Daoy (cell line): ENCODE data around the gene MSGN1. TPM values are rescaled to one million over a fixed set of nuclear protein-coding genes. Genes with fewer than 3 reads are reported as not detected.

Experiments used
- DNase-seq: peaks from one replicate; pipeline ENCODE4 v3.0.0-alpha.2; 2015; ENCODE audit warnings: low read depth
- total RNA-seq: library from RNA; depleted of rRNA; stranded (reverse); fragments of >200 nt; shearing (Covaris generic); gene quantifications from 2 replicates; pipeline ENCODE4 v1.2.3, GENCODE V29; 2014; rRNA removed

Gene MSGN1, protein sequence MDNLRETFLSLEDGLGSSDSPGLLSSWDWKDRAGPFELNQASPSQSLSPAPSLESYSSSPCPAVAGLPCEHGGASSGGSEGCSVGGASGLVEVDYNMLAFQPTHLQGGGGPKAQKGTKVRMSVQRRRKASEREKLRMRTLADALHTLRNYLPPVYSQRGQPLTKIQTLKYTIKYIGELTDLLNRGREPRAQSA
- not detected in 2 replicates for total RNA-seq

DNA sequence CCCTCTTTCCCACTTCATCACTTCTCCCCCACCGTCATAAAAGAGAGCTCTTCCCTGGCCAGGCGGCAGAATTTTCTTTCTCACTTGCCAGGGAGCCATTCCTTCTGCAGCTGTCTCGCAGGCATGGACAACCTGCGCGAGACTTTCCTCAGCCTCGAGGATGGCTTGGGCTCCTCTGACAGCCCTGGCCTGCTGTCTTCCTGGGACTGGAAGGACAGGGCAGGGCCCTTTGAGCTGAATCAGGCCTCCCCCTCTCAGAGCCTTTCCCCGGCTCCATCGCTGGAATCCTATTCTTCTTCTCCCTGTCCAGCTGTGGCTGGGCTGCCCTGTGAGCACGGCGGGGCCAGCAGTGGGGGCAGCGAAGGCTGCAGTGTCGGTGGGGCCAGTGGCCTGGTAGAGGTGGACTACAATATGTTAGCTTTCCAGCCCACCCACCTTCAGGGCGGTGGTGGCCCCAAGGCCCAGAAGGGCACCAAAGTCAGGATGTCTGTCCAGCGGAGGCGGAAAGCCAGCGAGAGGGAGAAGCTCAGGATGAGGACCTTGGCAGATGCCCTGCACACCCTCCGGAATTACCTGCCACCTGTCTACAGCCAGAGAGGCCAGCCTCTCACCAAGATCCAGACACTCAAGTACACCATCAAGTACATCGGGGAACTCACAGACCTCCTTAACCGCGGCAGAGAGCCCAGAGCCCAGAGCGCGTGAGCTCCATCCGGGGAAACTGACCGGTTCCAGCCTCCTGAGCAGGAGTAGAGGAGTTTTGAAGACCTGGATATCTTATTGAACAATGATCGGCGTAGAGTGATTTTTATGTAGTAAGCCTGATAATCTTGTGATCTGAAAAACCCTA is at the start of gene MSGN1:
TSS of gene MSGN1 (plus strand) at position 65 of the 850 bp plus-strand sequence. CDS start at position 124, 59 bp downstream.
- no peak for DNase-seq

DNA sequence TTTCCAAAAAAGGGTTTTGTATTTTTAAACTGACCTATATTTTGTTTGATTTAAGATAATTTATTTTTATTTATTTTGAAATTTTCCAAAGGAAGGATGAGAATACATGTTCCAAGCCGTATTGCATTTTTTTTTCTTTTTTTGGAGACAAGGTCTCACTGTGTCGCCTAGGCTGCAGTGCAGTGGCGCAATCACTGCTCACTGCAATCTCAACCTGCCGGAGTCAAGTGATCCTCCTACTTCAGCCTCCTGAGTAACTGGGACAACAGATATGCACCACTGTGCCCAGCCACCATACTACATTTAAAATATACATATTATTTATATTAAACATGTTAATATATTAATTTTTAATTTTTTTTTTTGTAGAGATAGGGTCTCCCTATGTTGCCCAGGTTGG is 47.4 kb upstream of the MSGN1 start:
- DNase-seq: no peak

DNA sequence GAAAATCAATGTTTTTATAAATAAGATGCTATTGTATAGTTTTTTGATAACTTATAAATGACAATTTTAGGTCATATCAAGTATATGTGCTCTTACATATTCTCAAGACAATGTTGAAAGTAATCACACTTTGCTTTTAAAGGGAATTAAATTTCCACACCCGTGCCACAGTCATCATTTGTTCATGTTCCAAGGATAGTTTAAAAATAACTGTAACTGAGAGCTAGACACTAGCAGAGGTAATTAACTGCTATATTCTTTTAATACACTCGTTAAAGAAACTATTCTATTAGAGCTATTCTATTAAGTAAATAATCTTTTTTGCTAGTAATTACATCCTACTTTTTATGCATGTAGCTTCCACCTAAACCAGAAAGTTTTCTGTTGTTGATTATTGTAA is 44.3 kb upstream of the MSGN1 start:
- DNase-seq: no peak

DNA sequence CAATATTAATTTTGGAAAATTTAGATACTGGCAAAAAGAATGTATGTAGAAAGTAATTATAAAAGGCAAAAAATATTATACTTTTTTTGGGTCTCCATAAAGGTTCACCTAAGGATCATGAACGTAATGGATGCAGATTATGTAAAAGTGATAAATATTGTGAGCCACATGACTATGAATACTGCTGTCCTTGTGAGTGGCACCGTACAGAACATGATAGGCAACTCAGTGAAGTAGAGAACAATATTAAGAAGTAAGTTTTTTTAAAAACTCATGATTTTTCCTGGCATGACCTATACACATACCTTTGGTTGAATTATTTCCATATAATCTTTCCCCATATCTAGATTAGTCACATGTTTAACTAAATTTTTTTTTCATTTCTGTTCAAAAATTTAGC is 43.7 kb upstream of the MSGN1 start:
- DNase-seq: no peak

DNA sequence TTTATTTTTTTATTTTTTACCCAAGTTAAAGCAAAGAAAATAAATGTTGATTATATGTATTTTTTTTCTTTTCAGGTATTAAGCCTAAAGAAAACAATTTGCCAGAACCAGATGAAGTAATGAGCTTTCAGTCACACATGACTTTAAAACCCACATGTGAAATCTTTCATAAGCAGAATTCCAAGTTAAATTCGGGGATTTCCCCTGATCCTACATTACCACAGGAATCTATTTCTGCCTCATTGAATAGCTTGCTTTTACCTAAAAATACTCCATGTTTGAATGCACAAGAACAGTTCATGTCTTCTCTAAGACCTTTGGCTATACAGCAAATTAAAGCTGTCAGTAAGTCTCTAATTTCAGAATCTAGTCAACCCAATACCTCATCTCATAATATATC is 35.7 kb upstream of the MSGN1 start:
- no peak for DNase-seq

DNA sequence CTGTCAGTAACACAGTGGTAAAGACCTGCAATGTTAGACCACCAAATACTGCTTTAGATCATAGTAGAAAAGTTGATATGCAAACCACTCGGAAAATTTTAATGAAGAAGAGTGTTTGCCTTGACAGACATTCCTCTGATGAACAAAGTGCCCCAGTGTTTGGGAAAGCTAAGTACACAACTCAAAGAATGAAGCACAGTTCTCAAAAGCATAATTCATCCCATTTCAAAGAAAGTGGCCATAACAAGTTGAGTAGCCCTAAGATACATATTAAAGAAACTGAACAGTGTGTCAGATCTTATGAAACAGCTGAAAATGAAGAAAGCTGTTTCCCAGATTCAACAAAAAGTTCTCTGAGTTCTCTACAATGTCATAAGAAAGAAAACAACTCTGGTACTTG is 34.8 kb upstream of the MSGN1 start:
- DNase-seq: no peak

DNA sequence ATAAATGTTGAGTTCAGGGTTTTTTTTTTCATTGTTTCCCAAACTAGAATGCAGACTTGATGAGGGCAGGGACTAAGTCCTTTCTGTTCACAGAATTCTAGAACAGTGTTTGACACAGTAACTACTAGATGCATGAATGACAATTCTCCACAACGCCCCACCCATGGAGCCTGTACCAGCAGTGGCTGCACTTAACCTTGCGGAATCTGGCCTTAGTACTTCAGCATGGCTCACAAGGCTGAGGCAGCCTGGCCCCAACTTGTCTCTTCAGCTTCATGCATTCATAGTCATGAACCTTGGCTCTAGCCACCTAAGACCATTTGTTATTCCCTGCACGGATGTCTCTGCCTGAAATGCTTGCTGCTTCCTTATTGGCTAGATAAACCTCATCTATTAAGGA is 29.5 kb upstream of the MSGN1 start:
- DNase-seq: no peak

DNA sequence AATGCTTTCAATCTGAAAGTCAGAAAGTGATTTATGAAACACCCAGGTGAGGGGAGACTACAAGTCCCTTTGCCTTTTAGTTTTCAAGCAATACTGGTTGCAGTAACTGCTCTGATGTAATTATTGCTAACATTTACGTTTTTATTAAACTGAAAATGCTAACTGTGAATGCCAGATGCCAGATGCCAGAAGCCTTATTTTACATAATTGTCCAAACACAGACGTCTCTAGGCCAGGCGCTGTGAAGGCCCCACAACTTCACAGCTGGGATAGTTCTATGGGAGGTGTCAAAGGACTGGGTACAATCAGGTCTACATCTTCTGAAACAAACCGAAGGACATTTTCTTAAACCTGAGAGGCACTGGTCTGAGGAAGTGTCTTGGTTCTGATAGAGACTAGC is 27.5 kb upstream of the MSGN1 start:
- DNase-seq: no peak

DNA sequence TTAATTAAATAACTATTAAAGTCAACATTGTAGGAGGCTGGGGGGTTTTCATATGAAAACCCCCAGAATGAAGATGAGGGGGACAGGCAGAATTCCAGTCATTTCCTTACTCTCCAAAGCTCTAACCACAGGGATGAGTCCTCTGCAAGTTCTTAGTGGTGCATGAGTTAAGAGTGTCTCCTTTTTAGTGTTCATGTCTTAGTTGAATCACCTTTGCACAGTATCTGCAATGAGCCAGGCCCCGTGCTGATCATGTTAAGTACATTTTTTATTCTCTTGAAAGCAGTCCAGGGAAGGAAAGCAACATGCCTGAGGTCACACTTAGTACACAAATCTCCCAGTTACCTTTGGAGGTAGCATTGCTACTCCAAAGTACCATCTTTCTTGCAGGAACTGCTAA is 25.7 kb upstream of the MSGN1 start:
- no peak for DNase-seq

DNA sequence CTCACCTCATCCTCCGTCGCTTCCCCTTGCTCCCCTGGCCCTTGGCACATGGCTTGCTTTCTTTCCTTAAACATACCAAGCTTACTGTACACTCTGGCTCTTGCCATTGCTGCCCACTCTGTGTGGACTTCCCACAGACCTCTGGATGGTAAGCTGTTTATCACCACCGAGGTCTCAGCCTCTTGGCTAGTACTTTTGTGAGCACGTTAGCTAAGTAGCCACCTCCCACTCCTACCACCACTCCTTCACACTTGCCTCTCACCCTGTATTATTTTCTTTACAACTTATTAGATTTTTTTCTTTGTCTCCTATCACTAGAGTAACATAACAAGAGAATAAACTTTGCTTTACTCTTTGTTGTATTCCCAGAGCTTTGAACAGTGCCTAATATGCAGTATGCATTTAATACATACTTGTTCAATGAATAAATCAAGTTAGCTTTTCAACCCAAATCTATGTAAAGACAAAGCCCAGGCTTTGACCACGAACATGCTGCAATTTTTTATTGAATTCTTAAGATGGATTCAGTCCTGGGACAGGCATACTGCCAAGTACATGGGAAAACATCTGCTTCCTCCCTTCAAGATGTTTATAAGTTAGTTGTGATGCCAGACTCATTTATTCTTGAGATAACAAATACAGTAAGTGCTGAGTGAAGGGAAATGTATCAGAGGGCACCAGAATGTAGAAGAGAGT is 25.0 kb upstream of the MSGN1 start:
- no peak for DNase-seq

DNA sequence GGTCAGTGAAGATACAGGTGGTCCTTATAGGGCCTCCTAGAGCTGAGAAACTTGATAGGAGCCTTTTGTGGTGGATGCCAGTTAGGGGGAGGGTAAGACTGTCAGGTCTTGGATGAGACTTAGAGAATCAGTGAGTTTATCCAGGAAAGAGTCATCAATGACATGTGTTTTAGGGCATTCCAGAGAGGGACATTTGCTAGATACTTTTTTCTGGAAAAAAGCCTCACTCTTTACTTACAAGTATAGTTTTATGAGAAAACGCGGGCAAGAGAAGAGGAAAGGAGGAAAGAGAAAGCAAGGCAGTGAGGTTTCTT is 24.5 kb upstream of the MSGN1 start:
- DNase-seq: no peak

DNA sequence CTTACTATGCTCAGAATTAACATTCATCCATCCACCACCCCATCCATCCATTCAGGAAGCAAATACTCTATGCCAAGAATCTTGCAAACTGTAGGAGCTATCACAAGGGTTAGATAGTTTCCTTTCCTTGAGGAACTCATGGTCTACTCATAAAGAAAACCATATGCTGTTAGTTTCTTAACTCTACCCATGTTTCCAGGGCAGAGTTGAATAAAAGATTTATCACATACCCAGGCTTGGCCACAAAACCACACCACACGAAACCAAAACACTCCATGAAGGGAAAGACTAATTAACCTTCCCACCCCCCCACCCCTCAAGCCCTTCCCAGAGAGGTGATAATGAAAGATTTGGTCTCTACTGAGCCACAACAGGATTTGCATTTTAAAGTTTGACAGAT is 23.7 kb upstream of the MSGN1 start:
- DNase-seq: no peak

DNA sequence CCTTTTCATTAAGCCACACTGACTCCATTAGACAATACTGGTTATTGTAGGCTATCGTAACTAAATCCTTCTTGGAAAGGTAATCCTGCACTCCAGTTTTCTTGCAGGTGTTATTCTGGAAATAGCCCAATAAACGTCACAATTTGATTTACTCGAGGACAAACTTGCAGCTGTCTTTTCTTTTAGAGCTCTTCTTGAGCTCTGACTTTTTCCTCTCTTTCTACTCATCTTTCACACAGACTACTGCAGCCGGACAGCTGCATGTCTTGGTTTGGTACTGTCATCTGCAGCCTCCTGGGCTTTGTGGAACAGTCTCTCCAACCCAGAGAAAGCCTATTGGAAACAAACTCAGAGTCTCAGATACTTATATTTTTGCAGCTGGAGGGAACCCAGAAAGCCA is 23.0 kb upstream of the MSGN1 start:
- DNase-seq: no peak

DNA sequence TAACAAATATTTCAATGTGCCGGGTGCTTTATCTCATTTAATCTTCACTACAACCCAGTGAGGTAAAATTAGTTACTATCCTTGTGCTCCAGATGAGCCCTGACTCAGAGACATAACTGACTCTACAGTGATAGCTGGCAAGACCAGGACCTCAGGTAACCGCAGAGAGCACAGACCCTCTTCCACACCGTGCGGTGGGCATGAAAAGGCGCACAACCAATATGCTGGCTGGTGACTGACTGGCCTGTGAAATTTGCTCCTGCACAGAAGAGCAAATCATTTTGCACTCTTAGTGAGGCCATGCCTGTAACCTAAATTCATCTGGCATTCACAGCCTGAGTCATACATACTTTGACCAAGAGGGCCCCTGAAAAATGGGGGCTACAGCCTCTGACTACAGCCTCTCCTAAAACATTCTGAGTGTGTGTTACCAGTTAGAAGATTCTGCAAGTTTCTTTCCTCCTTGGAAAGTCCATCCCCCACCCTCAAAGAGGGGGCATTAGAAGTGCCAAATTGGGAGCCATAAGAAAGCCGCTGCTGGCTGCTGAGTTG is 22.4 kb upstream of the MSGN1 start:
- no peak for DNase-seq

DNA sequence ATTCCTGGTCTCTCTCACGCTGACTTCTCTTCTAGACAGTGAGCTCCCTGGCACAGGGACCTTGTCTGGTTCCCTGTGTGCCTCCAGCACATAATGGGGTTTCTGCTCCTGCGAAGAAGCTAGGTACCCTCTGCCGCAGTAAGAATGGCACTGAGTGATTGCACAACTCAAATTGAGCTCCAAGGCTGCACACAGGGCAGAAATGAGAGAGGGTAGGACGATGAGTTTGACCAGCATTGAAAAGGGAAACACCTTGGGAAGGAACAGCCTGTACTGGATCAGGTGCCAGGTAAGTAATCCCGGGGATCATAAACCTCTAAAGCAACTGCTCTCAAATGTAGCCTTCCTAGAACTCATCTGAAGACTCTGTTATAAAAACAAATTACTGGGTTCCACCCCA is 21.0 kb upstream of the MSGN1 start:
- no peak for DNase-seq

DNA sequence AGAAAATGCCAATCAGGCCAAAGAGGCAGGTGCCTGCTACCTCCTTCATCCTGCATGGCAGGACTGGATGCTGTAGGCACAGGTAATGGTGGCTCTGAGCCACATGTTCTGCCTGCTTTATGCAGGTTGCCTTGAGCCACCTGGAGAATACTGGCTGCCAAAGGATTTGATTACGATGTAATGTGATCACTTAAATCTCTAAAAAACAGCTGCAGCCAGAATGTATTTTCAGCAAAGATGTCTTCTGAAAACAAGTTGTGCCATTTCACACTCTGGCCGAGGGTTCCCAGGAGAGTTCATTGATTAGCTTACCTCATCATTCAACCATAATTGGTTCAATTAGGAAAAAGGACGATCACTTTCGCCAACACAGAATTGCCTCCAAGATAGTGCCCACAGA is 17.9 kb upstream of the MSGN1 start:
- no peak for DNase-seq

DNA sequence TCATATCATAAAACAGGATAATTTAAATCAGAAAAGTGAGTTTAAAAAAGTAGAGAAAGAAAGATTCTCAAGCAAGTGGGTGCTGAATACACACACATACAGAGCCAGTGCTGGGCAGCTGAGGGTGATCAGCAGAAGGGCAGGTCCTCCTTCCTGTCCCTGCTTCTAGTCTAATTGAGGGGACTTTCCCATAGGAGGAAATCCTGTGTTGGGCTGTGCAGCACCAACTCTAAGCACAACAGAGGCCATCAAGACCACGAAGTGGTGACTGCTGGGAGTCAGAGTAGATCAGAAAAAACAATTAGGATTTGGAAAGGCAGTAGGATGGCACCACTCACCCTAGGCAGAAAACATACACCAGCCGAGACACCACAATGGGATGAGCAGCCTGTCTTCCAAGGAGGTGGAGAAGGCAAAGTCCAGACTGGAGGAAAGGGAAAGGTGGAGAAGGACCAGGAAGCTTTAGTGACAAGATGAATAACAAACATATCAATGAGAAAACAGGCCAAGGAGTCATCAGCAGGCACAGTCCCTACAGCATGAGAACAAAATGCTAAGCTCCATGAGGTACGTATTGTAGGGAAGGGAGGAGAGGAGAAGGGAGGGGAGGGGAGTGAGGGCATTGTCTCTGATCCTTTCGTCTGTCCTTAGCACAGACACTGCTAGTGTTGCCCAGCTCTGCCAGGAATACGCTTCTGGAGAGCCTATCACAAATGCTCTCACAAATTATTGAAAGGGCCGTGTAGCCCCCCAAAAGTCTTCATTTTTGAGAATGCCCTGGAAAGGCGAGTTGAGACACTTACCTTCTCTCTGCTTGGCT is 16.7 kb upstream of the MSGN1 start:
- DNase-seq: no peak

DNA sequence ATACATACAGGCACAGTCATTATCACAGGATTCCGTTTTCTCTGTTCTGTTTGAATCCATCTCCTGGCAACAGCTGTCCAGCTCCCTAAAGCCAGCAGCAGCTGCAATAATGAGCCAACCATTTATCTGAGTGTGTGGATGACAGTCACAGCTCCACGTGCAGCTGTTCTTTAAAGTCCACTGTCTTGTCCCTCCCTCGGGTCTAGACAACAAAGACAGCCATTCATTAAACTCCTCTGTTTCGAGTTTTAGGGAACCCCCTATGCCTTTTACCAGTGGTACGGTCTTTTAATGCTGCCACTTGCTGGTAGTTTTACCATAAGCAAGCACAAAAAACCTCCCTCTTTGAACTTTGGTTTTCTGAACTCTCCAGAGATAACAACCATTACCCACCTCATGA is 16.0 kb upstream of the MSGN1 start:
- DNase-seq: no peak

DNA sequence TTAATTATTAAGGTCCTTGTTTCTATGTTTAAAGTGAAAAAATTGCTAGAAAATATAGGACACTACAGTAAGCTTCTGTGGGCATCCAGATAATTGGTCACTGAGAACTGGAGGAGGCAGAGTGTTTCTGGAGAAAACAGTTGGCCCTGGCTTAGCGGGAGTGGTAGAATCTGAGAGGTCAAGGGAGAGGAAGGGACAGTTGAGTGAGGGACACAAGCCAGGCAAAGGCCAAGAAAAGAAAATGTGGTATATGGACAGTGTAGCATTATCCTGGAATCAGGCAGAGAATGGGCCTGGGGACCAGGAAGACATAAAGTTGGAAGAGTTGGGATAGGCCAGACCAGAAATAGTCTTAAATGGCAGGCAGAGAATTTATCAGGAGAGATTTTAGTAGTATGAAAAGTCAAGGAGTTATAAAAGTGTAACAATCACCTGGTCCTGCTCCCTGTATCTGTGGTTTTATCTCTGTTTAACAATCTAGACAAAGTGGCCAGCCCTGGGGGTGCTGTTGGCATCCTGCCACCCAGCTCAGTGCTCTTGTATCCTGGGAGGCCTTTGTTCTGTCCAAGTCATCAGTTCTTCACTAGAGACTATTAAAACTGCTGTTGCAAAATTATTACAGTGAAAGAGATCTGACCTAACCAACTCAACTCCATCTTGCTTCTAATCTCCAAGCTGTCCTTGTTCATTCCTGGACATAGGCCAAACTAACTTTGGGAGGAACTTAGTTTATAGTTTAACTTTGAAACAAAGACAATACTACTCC is 15.4 kb upstream of the MSGN1 start:
- peak; percentile 12 for DNase-seq

DNA sequence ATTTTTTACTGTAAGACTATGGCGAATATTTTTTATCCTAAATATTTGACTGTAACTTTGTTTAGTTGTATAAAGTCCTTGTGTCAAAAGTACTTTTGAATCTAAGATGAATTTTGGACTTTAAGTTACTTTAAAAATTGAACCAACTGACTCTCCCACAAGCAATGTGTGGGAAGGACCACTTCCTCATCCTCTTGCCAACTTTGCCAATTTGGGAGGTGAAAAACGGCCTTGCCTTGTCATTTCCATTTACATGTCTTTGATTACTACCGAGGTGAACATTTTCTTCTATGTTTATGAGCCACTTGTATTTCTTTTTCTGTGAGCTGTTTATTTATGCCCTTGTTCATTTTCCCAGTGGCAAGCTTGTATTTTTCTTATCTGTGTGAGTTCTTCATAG is 12.8 kb upstream of the MSGN1 start:
- no peak for DNase-seq

DNA sequence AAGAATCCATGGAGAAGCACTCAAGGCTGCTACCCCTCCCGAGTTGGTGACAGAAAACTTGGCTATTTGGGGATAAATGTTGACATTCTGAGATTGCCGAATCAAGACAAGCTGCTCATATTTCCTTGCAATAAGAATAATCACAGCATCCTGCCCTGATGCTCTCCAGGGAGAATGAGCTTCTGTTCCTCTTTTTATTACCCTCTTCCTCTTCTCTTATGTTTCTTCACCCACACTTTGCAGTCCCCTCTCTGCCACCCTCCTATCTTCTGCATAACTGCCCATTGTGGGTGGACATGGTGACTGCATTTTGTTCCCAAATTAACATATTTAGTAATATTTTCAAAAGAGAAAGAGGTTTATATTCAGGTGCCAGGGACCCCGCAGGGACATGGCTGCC is 11.9 kb upstream of the MSGN1 start:
- no peak for DNase-seq
